Naive B cell (primary cell): ENCODE data around the gene C1QB. TPM values are rescaled to one million over a fixed set of nuclear protein-coding genes. Genes with fewer than 3 reads are reported as not detected.
"Not testable (repeated sequence)": the region's sequence is repeated elsewhere in the genome, so short reads cannot be mapped to it uniquely, and the experiment has no call there.

Source experiments
- ATAC-seq, 2 donors: fragments of 150-1000 bp; cut with Tn5 transposase; 2 replicates each; pipeline ENCODE4 v1.10.0; 2021; ENCODE audit warnings: low read depth in 2 of 2, mild to moderate bottlenecking in 2 of 2, moderate library complexity in 2 of 2
- DNase-seq: peaks from one replicate; pipeline ENCODE4 v3.0.0; 2022
- H3K27ac Mint-ChIP-seq, 6 donors: one replicate each; pipeline ENCODE4 v1.8.0; 2020 to 2022; ENCODE audit warnings: mild to moderate bottlenecking in 6 of 6, mixed read lengths in 6 of 6, moderate library complexity in 5 of 6, inconsistent platforms in 2 of 6
- H3K27me3 Mint-ChIP-seq, 3 donors: one replicate each; pipeline ENCODE4 v1.8.0; 2021 to 2022; ENCODE audit warnings: mixed read lengths in 3 of 3, mild to moderate bottlenecking in 1 of 3
- H3K36me3 Mint-ChIP-seq, 2 donors: one replicate each; pipeline ENCODE4 v1.8.0; 2020 to 2022; ENCODE audit warnings: mixed read lengths in 2 of 2, inconsistent platforms in 1 of 2, mild to moderate bottlenecking in 1 of 2
- H3K4me1 Mint-ChIP-seq, 3 donors: one replicate each; pipeline ENCODE4 v1.8.0; 2020 to 2022; ENCODE audit warnings: mixed read lengths in 3 of 3, inconsistent platforms in 1 of 3, mild to moderate bottlenecking in 1 of 3, moderate library complexity in 1 of 3
- H3K4me3 Mint-ChIP-seq, 8 donors: one replicate each; pipeline ENCODE4 v1.8.0; 2020 to 2022; ENCODE audit warnings: mild to moderate bottlenecking in 8 of 8, mixed read lengths in 8 of 8, moderate library complexity in 8 of 8, inconsistent platforms in 2 of 8
- H3K9me3 Mint-ChIP-seq, 7 donors: one replicate each; pipeline ENCODE4 v1.8.0; 2020 to 2022; ENCODE audit warnings: mixed read lengths in 7 of 7, mild to moderate bottlenecking in 5 of 7, inconsistent platforms in 2 of 7, moderate library complexity in 1 of 7
- polyA plus RNA-seq, 6 donors: library from polyadenylated mRNA; unstranded; fragments of 300-500 nt; fragmentation: Illumina TruSeq; gene quantifications; one replicate each; pipeline ENCODE4 v1.2.3, GENCODE V29; 2021; ENCODE audit warnings: low read depth in 6 of 6

C1QB gene
- polyA plus RNA-seq, 6 donors from 2014 or later = not detected

GRCh38 chr1:22699681-22700520, 46.9 kb downstream of the C1QB start:
- Mint-ChIP-seq H3K4me3 (no peak overlapping the region), H3K9me3 (peaks cover 0 to 3% (median 0%) of the 10 kb centered on the region in 7 donors), H3K27ac (peak overlapping the region in 1 of 6 donors; percentile 67), H3K36me3 (no peaks in the 10 kb centered on the region), H3K27me3 (peaks cover 20 to 39% (median 33%) of the 10 kb centered on the region in 3 donors), H3K4me1 (no peaks in the 10 kb centered on the region)
- ATAC-seq (no peak), DNase-seq (no peak)

GRCh38 chr1:22702296-22703085, 49.5 kb downstream of the C1QB start:
- Mint-ChIP-seq H3K27me3 (peaks cover 23 to 43% (median 37%) of the 10 kb centered on the region in 3 donors), H3K4me3 (peak overlapping the region in 1 of 8 donors; percentile 29), H3K9me3 (peaks cover 0 to 3% (median 0%) of the 10 kb centered on the region in 7 donors), H3K36me3 (no peaks in the 10 kb centered on the region), H3K27ac (no peak overlapping the region), H3K4me1 (no peaks in the 10 kb centered on the region)
- no peak for DNase-seq
- ATAC-seq = no peak

GRCh38 chr1:22704440-22705067, 51.5 kb downstream of the C1QB start:
- ATAC-seq = peak in 1 of 2 donors; percentile 41

GRCh38 chr1:22705586-22705985, 52.5 kb downstream of the C1QB start:
- Mint-ChIP-seq H3K27me3 (peaks cover 47 to 56% (median 54%) of the 10 kb centered on the region in 3 donors), H3K27ac (no peak overlapping the region), H3K4me1 (peaks cover 0 to 11% (median 10%) of the 10 kb centered on the region in 3 donors), H3K36me3 (no peaks in the 10 kb centered on the region), H3K4me3 (no peak overlapping the region), H3K9me3 (peaks cover 0 to 3% (median 0%) of the 10 kb centered on the region in 7 donors)
- ATAC-seq = no peak
- no peak for DNase-seq

More at GRCh38 chr1:22704440-22705067, 51.5 kb downstream of the C1QB start:
- Mint-ChIP-seq H3K27me3 (peaks cover 43 to 56% (median 53%) of the 10 kb centered on the region in 3 donors), H3K4me1 (peaks cover 0 to 10% (median 8%) of the 10 kb centered on the region in 3 donors), H3K36me3 (no peaks in the 10 kb centered on the region), H3K9me3 (peaks cover 0 to 3% (median 0%) of the 10 kb centered on the region in 7 donors), H3K4me3 (no peak overlapping the region), H3K27ac (no peak overlapping the region)
- peak; percentile 42 for DNase-seq

DNA sequence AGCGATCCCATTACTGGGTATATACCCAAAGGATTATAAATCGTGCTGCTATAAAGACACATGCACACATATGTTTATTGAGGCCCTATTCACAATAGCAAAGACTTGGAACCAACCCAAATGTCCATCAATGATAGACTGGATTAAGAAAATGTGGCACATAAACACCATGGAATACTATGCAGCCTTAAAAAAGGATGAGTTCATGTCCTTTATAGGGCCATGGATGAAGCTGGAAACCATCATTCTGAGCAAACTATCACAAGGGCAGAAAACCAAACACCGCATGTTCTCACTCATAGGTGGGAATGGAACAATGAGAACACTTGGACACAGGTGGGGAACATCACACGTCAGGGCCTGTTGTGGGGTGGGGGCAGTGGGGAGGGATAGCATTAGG, 53.1 kb downstream of the C1QB start:
- H3K4me3 Mint-ChIP-seq, H3K27ac Mint-ChIP-seq, DNase-seq, ATAC-seq, H3K36me3 Mint-ChIP-seq, H3K9me3 Mint-ChIP-seq: not testable (repeated sequence)
- peaks cover 0 to 11% (median 10%) of the 10 kb centered on the region in 3 donors for H3K4me1 Mint-ChIP-seq
- peaks cover 47 to 56% (median 54%) of the 10 kb centered on the region in 3 donors for H3K27me3 Mint-ChIP-seq

DNA sequence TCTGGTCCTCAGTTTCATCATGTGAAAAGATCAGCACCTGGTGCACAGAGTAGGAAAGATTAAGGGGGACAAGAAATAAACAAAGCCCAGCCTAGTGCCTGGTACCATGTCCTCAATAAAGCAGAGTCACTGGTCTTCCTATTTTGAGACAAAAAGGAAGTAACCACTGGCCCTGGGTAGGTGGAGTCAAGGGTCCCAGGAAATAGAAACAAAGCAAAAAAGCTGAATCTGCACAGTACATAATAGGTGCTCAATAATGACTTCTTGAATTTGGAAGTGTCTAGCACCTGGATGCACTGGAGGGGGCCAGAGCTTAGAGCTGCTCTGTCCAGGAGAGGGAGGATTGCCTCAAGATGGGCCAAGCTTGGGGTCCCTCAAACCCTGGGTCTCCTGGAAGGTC, 55.7 kb downstream of the C1QB start:
- ATAC-seq (no peak), DNase-seq (no peak)
- Mint-ChIP-seq H3K9me3 (peaks cover 0 to 3% (median 0%) of the 10 kb centered on the region in 7 donors), H3K4me1 (peaks cover 0 to 17% (median 10%) of the 10 kb centered on the region in 3 donors), H3K4me3 (peak overlapping the region in 4 of 8 donors; percentile 16 to 53 (median 22)), H3K36me3 (no peaks in the 10 kb centered on the region), H3K27me3 (peaks cover 52 to 63% (median 60%) of the 10 kb centered on the region in 3 donors), H3K27ac (no peak overlapping the region)

DNA sequence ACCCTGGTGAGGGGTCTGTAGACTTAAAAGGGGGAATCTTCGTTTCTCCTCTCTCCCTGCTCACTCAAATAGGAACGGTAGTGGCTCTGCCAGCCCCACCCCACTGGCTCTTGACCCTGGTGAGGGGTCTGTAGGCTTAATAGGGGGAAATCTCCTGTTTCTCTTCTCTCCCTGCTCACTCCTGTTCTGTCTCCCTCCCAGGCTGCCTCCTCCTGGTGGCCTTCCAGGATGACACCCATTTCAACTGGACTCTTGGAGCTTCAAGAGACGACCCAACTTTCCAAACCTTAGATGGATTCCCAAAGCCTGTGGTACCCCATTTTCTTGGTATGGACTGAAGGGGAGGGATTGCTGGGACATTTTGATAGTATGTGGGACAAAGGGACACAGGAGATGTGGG, 56.2 kb downstream of the C1QB start:
- ATAC-seq (no peak), DNase-seq (no peak)
- Mint-ChIP-seq H3K27me3 (peaks cover 54 to 65% (median 61%) of the 10 kb centered on the region in 3 donors), H3K4me3 (peak overlapping the region in 5 of 8 donors; percentile 19 to 72 (median 42)), H3K9me3 (peaks cover 0 to 3% (median 0%) of the 10 kb centered on the region in 7 donors), H3K4me1 (peaks cover 0 to 17% (median 10%) of the 10 kb centered on the region in 3 donors), H3K27ac (no peak overlapping the region), H3K36me3 (no peaks in the 10 kb centered on the region)

DNA sequence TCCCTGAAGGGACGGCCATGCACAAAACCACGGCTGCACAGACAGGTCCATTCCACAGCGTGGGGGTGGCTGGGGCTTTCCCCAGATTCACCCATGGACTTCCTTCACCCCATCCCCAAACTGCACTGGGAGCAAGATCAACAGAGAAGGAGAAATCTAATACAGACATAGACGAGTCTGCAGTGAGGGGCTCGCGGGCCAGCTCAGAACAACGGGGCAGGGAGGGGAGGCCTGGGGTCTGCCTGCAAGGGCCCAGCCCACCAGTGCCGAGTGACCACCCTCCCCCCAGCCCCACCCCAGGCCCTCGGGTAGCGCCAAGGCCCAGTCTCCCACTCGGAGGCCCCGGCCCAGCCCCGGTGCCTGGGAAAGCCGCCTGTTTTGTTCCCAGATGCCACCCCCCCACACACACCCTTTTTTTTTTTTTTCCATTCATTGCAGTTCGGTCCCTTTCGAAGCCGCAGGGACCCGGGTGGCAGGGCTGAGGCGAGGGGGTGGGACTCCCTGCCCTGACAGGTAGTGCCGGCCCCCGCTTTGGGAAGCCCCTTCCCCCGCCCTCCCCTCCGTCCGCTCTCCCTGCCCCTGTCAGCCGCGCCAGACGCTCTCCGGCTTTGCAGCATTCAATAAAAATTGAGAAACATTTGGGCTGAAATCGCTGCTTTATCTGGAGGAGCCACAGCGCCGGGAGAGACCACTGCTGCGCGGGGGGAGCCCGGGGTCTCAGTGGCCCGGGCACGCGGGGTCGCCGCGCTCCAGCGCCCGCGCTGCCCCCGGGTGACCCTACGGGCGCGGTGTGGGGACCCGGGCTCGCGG, 57.1 kb downstream of the C1QB start:
- Mint-ChIP-seq H3K27me3 (peaks cover 57 to 70% (median 69%) of the 10 kb centered on the region in 3 donors), H3K36me3 (no peaks in the 10 kb centered on the region), H3K27ac (no peak overlapping the region), H3K4me1 (peaks cover 0 to 17% (median 10%) of the 10 kb centered on the region in 3 donors), H3K4me3 (peak overlapping the region in 7 of 8 donors; percentile 41 to 87 (median 72)), H3K9me3 (peaks cover 0 to 3% (median 0%) of the 10 kb centered on the region in 7 donors)
- no peak for DNase-seq
- peak; percentile 21 to 39 for ATAC-seq

GRCh38 chr1:22710701-22711049, 57.6 kb downstream of the C1QB start, which contains the start of gene EPHB2:
Gene EPHB2, plus strand, starts transcription at chr1:22710839. Its CDS starts 144 bp downstream, at chr1:22710983.
- H3K4me1 Mint-ChIP-seq = peaks cover 0 to 17% (median 10%) of the 10 kb centered on the region in 3 donors
- ATAC-seq (peak; percentile 46 to 50), DNase-seq (no peak)
- H3K4me3 Mint-ChIP-seq = peak within 1 kb of the TSS in 7 of 8 donors; percentile 62 to 87 (median 72)
- H3K27ac Mint-ChIP-seq = no peak within 1 kb of the TSS
- peaks cover 0 to 3% (median 0%) of the 10 kb centered on the region in 7 donors for H3K9me3 Mint-ChIP-seq
- no peaks in the 10 kb centered on the region for H3K36me3 Mint-ChIP-seq
- peaks cover 63 to 75% (median 73%) of the 10 kb centered on the region in 3 donors for H3K27me3 Mint-ChIP-seq

DNA sequence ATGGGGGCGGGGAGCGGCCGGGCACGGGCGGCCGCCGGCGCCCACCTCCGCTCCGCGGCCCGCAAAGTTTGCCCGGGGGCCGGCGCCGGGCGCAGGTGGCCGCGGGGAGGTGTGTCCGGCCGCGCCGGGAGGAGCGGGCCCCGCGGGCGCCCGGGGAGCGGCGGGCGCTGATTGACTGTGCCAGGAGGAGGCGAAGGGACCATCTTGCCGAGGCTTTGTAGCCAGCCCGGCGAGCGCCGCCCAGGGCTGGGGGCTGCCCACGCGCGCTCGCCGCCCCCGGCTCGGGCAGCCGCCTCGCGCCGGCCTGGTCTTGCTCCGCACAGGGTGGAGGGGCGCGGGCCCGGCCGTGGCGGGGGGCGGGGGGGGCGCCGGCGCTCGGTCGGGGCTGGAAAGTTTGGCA, 58.0 kb downstream of the C1QB start:
- no peak overlapping the region for H3K4me3 Mint-ChIP-seq
- H3K27ac Mint-ChIP-seq = no peak overlapping the region
- H3K27me3 Mint-ChIP-seq = peaks cover 67 to 79% (median 77%) of the 10 kb centered on the region in 3 donors
- H3K36me3 Mint-ChIP-seq = no peaks in the 10 kb centered on the region
- H3K9me3 Mint-ChIP-seq = peaks cover 0 to 3% (median 0%) of the 10 kb centered on the region in 7 donors
- peaks cover 0 to 17% (median 10%) of the 10 kb centered on the region in 3 donors for H3K4me1 Mint-ChIP-seq
- ATAC-seq (no peak), DNase-seq (no peak)
